ENCODE results near the gene ICE1.
A peak's percentile ranks its signal among the peaks of the same experiment; 100 is the strongest.

Gene ICE1

GRCh38 chr5:5523066-5523505, 100.6 kb downstream of the ICE1 start:
- peaks cover 4% of the 10 kb centered on the region for H3K36me3 Mint-ChIP-seq

GRCh38 chr5:5524327-5524726, 101.8 kb downstream of the ICE1 start:
- no peak overlapping the region for H3K27ac Mint-ChIP-seq
- peaks cover 4% of the 10 kb centered on the region for H3K36me3 Mint-ChIP-seq
- peaks cover 17% of the 10 kb centered on the region for H3K4me1 Mint-ChIP-seq
- H3K27me3 Mint-ChIP-seq = no peaks in the 10 kb centered on the region
- no peaks in the 10 kb centered on the region for H3K9me3 Mint-ChIP-seq
- H3K4me3 Mint-ChIP-seq = no peak overlapping the region

More at GRCh38 chr5:5523066-5523505, 100.6 kb downstream of the ICE1 start:
- H3K9me3 Mint-ChIP-seq = no peaks in the 10 kb centered on the region
- peaks cover 17% of the 10 kb centered on the region for H3K4me1 Mint-ChIP-seq
- peak overlapping the region; percentile 21 for H3K4me3 Mint-ChIP-seq
- H3K27ac Mint-ChIP-seq = peak overlapping the region; percentile 6
- no peaks in the 10 kb centered on the region for H3K27me3 Mint-ChIP-seq

GRCh38 chr5:5531371-5531770, 108.9 kb downstream of the ICE1 start:
- Mint-ChIP-seq H3K4me3 (no peak overlapping the region), H3K9me3 (no peaks in the 10 kb centered on the region), H3K27ac (no peak overlapping the region), H3K27me3 (peaks cover 7% of the 10 kb centered on the region), H3K4me1 (no peaks in the 10 kb centered on the region), H3K36me3 (no peaks in the 10 kb centered on the region)

GRCh38 chr5:5532306-5533076, 110.0 kb downstream of the ICE1 start:
- Mint-ChIP-seq H3K4me3 (no peak overlapping the region), H3K9me3 (no peaks in the 10 kb centered on the region), H3K36me3 (no peaks in the 10 kb centered on the region), H3K27me3 (peaks cover 7% of the 10 kb centered on the region), H3K4me1 (no peaks in the 10 kb centered on the region), H3K27ac (no peak overlapping the region)

GRCh38 chr5:5533927-5534326, 111.5 kb downstream of the ICE1 start:
- no peak overlapping the region for H3K27ac Mint-ChIP-seq
- H3K4me1 Mint-ChIP-seq = no peaks in the 10 kb centered on the region
- peaks cover 7% of the 10 kb centered on the region for H3K27me3 Mint-ChIP-seq
- H3K9me3 Mint-ChIP-seq = no peaks in the 10 kb centered on the region
- no peaks in the 10 kb centered on the region for H3K36me3 Mint-ChIP-seq
- H3K4me3 Mint-ChIP-seq = no peak overlapping the region

GRCh38 chr5:5534333-5534732, 111.9 kb downstream of the ICE1 start:
- H3K36me3 Mint-ChIP-seq = no peaks in the 10 kb centered on the region
- H3K9me3 Mint-ChIP-seq = no peaks in the 10 kb centered on the region
- H3K27me3 Mint-ChIP-seq = peaks cover 7% of the 10 kb centered on the region
- H3K4me1 Mint-ChIP-seq = no peaks in the 10 kb centered on the region
- no peak overlapping the region for H3K27ac Mint-ChIP-seq
- H3K4me3 Mint-ChIP-seq = no peak overlapping the region

- Mint-ChIP-seq H3K36me3 (no peaks in the 10 kb centered on the region), H3K27me3 (peaks cover 5% of the 10 kb centered on the region), H3K4me3 (no peak overlapping the region), H3K9me3 (no peaks in the 10 kb centered on the region), H3K4me1 (no peaks in the 10 kb centered on the region), H3K27ac (no peak overlapping the region)
Measured at GRCh38 chr5:5536871-5537270, 114.4 kb downstream of the ICE1 start.

GRCh38 chr5:5537426-5537825, 114.9 kb downstream of the ICE1 start:
- no peaks in the 10 kb centered on the region for H3K36me3 Mint-ChIP-seq
- no peaks in the 10 kb centered on the region for H3K4me1 Mint-ChIP-seq
- no peak overlapping the region for H3K4me3 Mint-ChIP-seq
- H3K27ac Mint-ChIP-seq = no peak overlapping the region
- no peaks in the 10 kb centered on the region for H3K27me3 Mint-ChIP-seq
- H3K9me3 Mint-ChIP-seq = no peaks in the 10 kb centered on the region

- Mint-ChIP-seq H3K9me3 (no peaks in the 10 kb centered on the region), H3K4me3 (no peak overlapping the region), H3K27me3 (peaks cover 2% of the 10 kb centered on the region), H3K27ac (no peak overlapping the region), H3K36me3 (no peaks in the 10 kb centered on the region), H3K4me1 (no peaks in the 10 kb centered on the region)
Measured at GRCh38 chr5:5539590-5539989, 117.1 kb downstream of the ICE1 start.

All from activated naive CD4-positive, alpha-beta T cell treated with anti-CD3 and anti-CD28 coated beads, Interleukin-2, amount 50 U/mL, for 24 hours (primary cell).